ENCODE results near the gene UBFD1. TPM values are rescaled to one million over a fixed set of nuclear protein-coding genes. Genes with fewer than 3 reads are reported as not detected.

The UBFD1 gene
- total and polyA plus RNA-seq, 2 donors (not counting 1 experiment from before 2014, with no cell fraction given) = 66.6 to 101 TPM

DNA sequence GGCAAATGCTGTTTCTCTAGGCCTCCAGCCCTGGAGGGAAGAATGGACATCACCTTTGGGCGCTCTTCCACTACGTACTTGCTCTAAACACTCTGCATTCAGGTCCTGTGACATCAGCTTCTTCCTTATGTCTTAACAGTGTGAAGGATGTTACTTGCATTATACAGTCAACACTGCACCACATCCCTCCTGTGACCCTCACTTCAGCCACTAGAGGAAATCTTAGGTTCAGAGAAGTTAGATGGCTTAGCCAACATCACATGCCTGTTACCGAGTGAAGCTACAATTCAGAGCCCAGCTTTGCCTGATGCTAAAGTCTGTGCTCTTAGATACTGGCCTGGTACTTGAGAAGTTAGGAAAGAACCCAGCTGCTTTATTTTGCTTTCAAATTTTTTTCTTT, 18.3 kb downstream of the UBFD1 start:
- TF ChIP-seq EZH2 (IDR thresholded peaks at IDR 0.05; ENCODE audit: low read length, missing control alignments) = no peak
- TF ChIP-seq, protein P1, sequence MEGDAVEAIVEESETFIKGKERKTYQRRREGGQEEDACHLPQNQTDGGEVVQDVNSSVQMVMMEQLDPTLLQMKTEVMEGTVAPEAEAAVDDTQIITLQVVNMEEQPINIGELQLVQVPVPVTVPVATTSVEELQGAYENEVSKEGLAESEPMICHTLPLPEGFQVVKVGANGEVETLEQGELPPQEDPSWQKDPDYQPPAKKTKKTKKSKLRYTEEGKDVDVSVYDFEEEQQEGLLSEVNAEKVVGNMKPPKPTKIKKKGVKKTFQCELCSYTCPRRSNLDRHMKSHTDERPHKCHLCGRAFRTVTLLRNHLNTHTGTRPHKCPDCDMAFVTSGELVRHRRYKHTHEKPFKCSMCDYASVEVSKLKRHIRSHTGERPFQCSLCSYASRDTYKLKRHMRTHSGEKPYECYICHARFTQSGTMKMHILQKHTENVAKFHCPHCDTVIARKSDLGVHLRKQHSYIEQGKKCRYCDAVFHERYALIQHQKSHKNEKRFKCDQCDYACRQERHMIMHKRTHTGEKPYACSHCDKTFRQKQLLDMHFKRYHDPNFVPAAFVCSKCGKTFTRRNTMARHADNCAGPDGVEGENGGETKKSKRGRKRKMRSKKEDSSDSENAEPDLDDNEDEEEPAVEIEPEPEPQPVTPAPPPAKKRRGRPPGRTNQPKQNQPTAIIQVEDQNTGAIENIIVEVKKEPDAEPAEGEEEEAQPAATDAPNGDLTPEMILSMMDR (conservative IDR thresholded peaks at IDR 0.05 in 1 of 2, IDR thresholded peaks at IDR 0.05 in 1 of 2; ENCODE audit: low read depth in 1 of 2, low read length in 2 of 2) = no peak
- Histone ChIP-seq H3K4me2 (ENCODE audit: extremely low read depth, insufficient read depth, low read length) (no peak overlapping the region), H4K20me1 (ENCODE audit: control insufficient read depth, extremely low read depth, insufficient read depth, low read length) (no peaks in the 10 kb centered on the region), H3K9ac (ENCODE audit: insufficient read depth, low read length) (no peak overlapping the region), H3K4me3 (replicated peaks in 1 of 4; ENCODE audit: control extremely low read depth in 1 of 4, insufficient read depth in 1 of 4, low read depth in 3 of 4, low read length in 4 of 4) (no peak overlapping the region), H3K79me2 (ENCODE audit: control insufficient read depth, insufficient read depth, low read length) (no peaks in the 10 kb centered on the region), H3K27me3 (ENCODE audit: control insufficient read depth, insufficient read depth, low read length) (no peaks in the 10 kb centered on the region), H2AFZ (ENCODE audit: low read length) (no peak overlapping the region), H3K9me3 (ENCODE audit: control insufficient read depth, insufficient read depth, low read depth, low read length) (no peaks in the 10 kb centered on the region), H3K27ac (ENCODE audit: insufficient read depth, low read length) (no peak overlapping the region), H3K4me1 (ENCODE audit: control insufficient read depth, extremely low read depth, insufficient read depth, low read length) (no peaks in the 10 kb centered on the region), H3K36me3 (ENCODE audit: control insufficient read depth, insufficient read depth, low read length) (peaks cover 4% of the 10 kb centered on the region)
- no peak for DNase-seq (ENCODE audit: low read depth in 2 of 2)

DNA sequence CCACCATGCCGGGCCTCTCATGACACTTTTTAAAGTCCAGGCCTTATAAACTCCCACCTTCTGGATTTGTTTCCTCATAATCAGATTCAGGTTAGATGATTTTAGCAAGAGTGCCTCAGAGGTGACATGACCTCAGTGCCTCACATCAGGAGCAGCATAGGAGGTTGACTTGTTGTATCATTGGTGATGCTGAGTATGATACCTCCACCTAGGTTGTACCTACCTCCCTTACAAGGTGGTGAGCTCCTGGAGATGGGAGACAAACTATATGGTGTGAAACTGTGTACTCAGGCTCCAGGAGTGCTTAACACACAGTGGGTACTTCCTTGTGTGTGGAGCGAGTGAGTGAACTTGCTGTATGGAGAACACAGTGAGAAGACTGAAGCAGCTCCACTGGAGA, 20.0 kb downstream of the UBFD1 start:
- H3K4me3 ChIP-seq (replicated peaks in 1 of 4; ENCODE audit: control extremely low read depth in 1 of 4, insufficient read depth in 1 of 4, low read depth in 3 of 4, low read length in 4 of 4) = no peak overlapping the region
- no peaks in the 10 kb centered on the region for H3K9me3 ChIP-seq (ENCODE audit: control insufficient read depth, insufficient read depth, low read depth, low read length)
- no peaks in the 10 kb centered on the region for H3K79me2 ChIP-seq (ENCODE audit: control insufficient read depth, insufficient read depth, low read length)
- no peaks in the 10 kb centered on the region for H3K27me3 ChIP-seq (ENCODE audit: control insufficient read depth, insufficient read depth, low read length)
- H2AFZ ChIP-seq (ENCODE audit: low read length) = no peak overlapping the region
- no peaks in the 10 kb centered on the region for H3K4me1 ChIP-seq (ENCODE audit: control insufficient read depth, extremely low read depth, insufficient read depth, low read length)
- H3K9ac ChIP-seq (ENCODE audit: insufficient read depth, low read length) = no peak overlapping the region
- DNase-seq (ENCODE audit: low read depth in 2 of 2) = no peak
- peaks cover 4% of the 10 kb centered on the region for H3K36me3 ChIP-seq (ENCODE audit: control insufficient read depth, insufficient read depth, low read length)
- TF ChIP-seq EZH2 (IDR thresholded peaks at IDR 0.05; ENCODE audit: low read length, missing control alignments) = no peak
- TF ChIP-seq, protein P1 (conservative IDR thresholded peaks at IDR 0.05 in 1 of 2, IDR thresholded peaks at IDR 0.05 in 1 of 2; ENCODE audit: low read depth in 1 of 2, low read length in 2 of 2) = no peak
- H3K27ac ChIP-seq (ENCODE audit: insufficient read depth, low read length) = no peak overlapping the region
- no peaks in the 10 kb centered on the region for H4K20me1 ChIP-seq (ENCODE audit: control insufficient read depth, extremely low read depth, insufficient read depth, low read length)
- H3K4me2 ChIP-seq (ENCODE audit: extremely low read depth, insufficient read depth, low read length) = no peak overlapping the region

DNA sequence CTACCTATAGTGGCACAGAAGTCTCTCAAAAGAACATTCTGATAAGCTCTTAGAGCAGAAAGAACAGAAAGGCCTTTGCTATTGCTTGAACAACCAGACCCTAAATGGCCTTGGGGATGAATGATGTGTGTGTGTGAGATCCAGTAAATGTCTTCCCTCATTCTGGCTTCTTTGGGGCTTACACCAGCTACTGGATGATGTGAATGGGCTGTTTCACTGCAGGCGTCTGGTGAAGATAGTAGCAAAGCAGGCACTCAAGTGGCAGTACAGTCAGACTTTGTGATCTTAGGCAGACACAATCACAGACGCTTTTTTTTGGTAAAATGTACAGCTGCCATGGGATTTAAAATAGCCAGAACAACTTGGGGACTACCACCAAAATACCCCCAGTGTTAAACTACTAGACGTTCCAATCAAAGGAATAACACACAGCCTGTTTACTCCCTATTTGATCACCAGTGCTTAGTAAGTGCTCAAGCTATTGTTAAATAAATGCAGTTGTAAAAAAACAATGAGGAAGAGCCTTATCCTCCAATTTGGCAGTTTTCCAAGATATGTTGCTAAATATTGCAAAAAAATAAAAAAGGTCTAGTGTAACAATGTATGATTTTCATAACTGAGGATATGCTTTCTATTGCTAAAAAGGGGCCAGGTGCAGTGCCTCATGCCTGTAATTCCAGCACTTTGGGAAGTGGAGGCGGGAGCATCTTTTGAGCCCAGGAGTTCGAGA, 20.7 kb downstream of the UBFD1 start:
- peaks cover 2% of the 10 kb centered on the region for H3K36me3 ChIP-seq (ENCODE audit: control insufficient read depth, insufficient read depth, low read length)
- no peak overlapping the region for H3K27ac ChIP-seq (ENCODE audit: insufficient read depth, low read length)
- TF ChIP-seq, protein P1 (conservative IDR thresholded peaks at IDR 0.05 in 1 of 2, IDR thresholded peaks at IDR 0.05 in 1 of 2; ENCODE audit: low read depth in 1 of 2, low read length in 2 of 2) = no peak
- TF ChIP-seq EZH2 (IDR thresholded peaks at IDR 0.05; ENCODE audit: low read length, missing control alignments) = no peak

More for the DNA sequence above, 20.7 kb downstream of the UBFD1 start:
- H3K27me3 ChIP-seq (ENCODE audit: control insufficient read depth, insufficient read depth, low read length) = no peaks in the 10 kb centered on the region
- no peaks in the 10 kb centered on the region for H3K9me3 ChIP-seq (ENCODE audit: control insufficient read depth, insufficient read depth, low read depth, low read length)
- no peak overlapping the region for H2AFZ ChIP-seq (ENCODE audit: low read length)
- H3K9ac ChIP-seq (ENCODE audit: insufficient read depth, low read length) = no peak overlapping the region
- no peak overlapping the region for H3K4me2 ChIP-seq (ENCODE audit: extremely low read depth, insufficient read depth, low read length)
- no peaks in the 10 kb centered on the region for H3K79me2 ChIP-seq (ENCODE audit: control insufficient read depth, insufficient read depth, low read length)
- H3K4me1 ChIP-seq (ENCODE audit: control insufficient read depth, extremely low read depth, insufficient read depth, low read length) = no peaks in the 10 kb centered on the region
- DNase-seq (ENCODE audit: low read depth in 2 of 2) = peak in 1 of 2 donors; percentile 32
- no peaks in the 10 kb centered on the region for H4K20me1 ChIP-seq (ENCODE audit: control insufficient read depth, extremely low read depth, insufficient read depth, low read length)
- H3K4me3 ChIP-seq (replicated peaks in 1 of 4; ENCODE audit: control extremely low read depth in 1 of 4, insufficient read depth in 1 of 4, low read depth in 3 of 4, low read length in 4 of 4) = no peak overlapping the region
